Measurements from ENCODE around the gene PAPPA2.

Gene PAPPA2

DNA sequence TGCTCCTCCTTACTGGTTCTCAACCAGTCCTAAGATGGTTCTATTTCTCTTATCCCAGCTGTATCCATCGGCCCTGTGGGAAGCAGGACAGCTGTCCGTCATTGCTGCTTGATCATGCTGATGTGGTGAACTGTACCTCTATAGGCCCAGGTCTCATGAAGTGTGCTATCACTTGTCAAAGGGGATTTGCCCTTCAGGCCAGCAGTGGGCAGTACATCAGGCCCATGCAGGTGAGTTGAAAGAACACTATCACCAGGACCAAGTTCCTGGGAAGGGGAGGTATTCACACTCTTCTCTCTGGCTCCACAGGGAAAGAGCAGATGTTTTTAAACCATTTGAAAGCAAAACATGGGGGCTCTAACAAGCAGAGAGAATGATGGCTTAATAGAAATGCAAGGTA is 302.6 kb downstream of the PAPPA2 start:
- no peak for DNase-seq (ENCODE audit: low read depth, low spot score)

DNA sequence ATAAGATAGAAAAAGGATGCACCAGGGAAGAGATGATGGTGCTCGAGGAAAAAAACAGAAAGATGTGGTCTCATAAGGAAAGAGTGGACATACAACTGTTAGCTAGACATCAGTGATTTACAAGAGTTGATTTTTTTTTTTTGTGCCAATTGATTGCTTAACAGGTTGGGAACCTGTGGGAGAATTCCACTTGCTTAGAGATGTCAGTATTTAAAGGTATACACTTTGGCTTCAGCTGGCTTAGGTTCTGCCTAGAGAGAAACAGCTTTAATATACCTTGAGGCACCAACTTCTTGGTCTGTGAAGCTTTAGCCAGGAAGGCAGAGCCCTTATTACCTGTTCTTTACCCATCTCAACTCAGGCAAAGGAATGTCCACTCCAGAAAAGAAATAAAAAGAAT is 303.8 kb downstream of the PAPPA2 start:
- DNase-seq (ENCODE audit: low read depth, low spot score), result no peak

DNA sequence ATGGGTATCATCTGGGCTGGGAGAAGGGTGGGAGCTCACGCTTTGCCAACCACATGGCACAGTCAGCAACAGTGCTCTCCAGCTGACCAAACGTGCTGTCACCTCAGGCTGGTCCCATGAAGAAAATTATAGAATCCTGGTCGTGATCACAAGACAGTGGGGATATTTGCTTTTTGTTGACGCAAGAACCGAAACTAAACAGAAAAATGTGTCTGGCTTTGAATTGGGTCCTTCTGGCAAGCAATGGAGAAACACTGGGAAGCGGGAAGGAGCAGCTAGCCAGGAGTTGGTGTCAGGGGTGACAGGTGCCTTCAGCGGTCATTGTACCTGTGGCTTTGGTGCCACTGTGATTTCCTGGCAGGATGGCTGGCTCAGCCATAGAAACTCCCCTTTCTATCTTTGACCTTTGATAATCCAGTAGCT is 304.8 kb downstream of the PAPPA2 start:
- no peak for DNase-seq (ENCODE audit: low read depth, low spot score)

DNA sequence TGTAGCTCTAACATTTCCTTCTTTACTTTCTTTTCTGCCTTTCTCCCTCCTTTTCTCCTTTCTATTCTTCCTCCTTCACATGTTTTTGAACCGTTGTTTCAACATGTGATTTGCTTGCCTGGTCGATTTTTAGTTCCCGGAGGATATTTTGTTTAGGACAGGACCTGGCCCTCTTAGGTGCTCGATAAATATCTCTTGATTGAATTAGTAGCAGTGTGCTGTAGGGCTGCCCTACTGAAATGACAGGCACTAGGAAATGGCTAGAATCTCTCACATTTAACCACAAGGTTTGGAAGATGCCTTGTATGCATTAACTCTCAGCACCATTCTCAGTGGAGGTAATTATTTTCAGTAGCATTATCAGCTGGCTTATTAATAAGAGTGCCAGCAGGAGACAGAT is 305.6 kb downstream of the PAPPA2 start:
- DNase-seq (ENCODE audit: low read depth, low spot score), result no peak

DNA sequence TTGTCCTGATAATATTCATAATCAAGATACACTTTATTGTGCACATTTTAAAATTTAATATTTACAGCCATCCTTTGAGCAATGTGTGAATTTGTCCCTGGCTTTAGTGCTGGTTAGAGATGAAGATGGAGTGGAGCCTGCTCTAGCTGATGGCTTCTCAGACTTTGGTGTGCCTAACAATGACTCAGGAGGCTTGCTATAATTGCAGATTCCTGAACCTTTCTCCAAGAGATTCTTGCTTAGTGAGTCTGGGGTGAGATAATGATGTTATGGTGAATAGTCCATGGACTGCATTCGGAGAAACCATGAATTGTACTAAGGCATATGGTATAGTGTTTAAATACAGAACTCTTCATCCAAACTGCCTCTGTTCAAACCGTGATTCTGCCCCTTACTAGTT is 307.1 kb downstream of the PAPPA2 start:
- DNase-seq (ENCODE audit: low read depth, low spot score), result no peak

DNA sequence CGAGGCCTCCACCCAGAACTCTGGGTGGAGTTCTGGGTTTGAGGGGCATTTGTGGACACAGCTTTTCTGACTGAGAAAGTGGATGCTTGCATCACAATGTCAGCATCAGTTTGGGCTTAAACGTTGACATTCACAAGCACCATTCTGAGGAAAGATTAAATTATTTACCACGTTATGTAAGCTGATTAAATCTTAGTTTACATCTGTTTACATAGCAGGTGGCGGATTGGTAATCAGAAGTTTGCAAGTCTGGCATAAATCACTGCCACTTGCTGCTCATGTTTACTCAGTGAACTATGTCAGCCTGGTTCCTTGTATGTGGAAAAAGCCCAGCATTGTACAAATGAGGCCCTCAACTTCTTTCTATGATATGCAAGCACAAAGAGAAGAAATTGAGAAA is 310.1 kb downstream of the PAPPA2 start:
- no peak for DNase-seq (ENCODE audit: low read depth, low spot score)

DNA sequence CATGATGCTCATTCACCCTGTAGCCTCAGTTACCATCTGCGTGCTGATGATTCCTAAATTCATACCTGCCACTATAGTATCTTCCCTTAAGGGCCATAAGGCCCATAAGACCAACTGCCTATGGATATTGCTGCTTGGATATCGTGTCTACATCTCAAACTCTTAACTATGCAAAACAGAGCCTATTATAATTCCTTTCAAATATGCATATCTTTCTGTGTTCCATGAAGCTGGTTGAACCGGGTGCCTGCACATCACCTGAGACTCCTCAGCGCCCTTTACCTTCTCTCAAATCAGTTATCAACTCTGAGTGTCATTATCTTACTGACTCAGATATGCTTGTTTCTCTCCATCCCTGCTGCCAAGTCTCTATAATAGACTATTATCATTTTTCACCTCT is 311.2 kb downstream of the PAPPA2 start:
- no peak for DNase-seq (ENCODE audit: low read depth, low spot score)

DNA sequence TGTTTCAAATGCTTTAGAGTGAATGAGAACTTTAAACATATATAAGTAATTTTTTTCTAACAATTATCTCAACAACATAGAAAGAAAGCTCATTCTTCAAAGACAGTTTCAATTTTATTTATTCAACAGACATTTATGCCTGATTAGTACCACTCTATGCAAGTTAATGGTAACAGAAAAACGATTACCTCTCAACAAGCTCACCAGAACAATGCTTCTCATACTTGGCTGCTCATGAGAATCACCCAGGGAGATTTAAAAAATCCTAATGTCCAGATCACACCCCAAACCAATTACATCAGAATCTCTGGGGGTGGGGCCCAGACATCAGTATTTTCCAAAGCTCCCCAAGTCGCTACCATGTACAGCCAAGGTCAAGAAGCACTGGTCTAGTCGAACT is 312.4 kb downstream of the PAPPA2 start:
- no peak for DNase-seq (ENCODE audit: low read depth, low spot score)

DNA sequence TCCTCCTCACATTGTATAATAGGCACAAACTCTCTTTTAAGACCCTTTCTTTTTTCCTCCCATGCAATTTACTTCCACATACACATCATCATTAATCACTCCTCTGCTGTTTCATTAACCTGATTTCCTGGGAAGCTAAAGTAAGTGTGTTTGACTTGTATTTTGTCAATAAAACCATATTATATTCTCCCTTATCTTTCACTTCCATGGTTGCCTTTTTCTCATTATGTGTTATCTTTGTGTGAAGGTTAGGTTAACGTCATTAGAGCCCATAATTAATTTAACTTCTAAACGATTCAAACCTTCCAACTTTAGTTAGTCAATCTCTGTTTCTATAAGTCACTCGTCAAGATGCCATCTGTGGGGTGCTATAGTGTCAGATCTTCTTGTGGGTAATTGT is 313.0 kb downstream of the PAPPA2 start:
- DNase-seq (ENCODE audit: low read depth, low spot score), result no peak

DNA sequence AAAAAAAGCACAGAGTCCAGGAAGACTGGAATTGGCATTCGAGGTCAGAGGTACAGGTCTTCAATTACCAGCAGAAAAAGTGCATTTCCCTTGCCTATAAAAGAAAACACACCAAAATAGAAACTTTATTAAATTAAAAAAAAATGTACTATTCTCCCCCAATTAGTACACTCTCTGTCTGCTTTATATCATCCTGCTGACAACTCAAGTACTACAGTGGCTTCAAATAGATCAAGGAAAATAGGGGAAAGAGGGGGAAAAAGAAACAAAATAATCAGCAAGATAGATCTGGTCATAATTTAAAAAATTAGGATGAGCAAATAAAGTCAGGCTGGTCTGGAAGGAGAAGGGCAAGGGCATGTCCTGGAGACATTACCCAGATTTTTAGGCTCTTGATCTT is 315.1 kb downstream of the PAPPA2 start:
- no peak for DNase-seq (ENCODE audit: low read depth, low spot score)

DNA sequence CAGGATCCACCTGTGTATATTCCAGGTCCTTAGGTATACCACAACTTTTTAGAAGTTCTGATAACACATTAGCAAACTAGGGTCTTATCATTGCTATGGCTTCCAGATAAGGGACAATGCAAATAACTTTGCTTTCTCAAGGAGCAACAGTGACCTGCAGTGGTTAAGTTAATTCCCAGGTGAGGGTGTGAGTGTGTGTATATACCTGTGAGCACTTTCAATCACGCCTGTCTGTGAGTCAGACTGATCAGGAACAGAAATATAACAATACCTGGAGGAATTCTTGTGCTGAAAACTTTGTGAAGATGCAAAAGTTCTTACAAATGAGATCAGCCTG is 317.0 kb downstream of the PAPPA2 start:
- no peak for DNase-seq (ENCODE audit: low read depth, low spot score)

DNA sequence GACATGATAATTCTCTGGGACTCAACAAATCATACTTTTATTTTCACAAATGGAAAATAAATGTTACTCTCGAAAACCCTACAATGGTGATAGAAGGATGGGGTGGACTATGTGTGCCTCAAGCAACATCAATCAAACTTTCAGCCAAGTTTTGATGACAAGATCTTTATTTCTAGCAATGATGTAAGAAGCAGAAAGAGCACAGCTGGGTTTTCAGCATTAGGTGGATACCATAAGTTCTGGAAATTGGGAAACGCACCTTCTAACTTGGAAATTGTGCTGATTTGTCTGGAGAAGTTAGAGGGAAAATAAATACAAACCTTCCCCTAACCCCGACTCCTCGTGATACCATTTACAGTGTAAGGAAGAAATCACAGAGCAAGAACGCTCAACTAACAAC is 320.3 kb downstream of the PAPPA2 start:
- no peak for DNase-seq (ENCODE audit: low read depth, low spot score)

DNA sequence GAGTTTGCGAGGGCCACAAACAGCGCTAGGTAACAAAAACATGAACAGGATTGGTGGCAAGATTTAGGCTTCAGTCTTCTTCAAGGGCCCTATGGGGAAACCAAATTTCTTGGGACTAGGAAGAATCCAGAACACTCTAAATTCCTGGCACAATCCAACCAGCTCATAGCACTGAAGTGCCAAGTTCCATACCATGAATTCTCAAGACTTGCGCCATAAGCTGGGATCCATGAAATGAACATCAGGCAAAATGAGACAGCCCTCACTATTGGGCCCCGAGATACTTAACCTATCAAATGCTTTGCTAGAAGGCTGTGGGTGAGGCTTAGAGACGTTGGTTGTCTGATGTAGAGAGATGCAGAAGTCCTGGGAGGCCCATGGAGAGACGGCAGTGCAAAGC is 322.1 kb downstream of the PAPPA2 start:
- DNase-seq (ENCODE audit: low read depth, low spot score), result no peak

DNA sequence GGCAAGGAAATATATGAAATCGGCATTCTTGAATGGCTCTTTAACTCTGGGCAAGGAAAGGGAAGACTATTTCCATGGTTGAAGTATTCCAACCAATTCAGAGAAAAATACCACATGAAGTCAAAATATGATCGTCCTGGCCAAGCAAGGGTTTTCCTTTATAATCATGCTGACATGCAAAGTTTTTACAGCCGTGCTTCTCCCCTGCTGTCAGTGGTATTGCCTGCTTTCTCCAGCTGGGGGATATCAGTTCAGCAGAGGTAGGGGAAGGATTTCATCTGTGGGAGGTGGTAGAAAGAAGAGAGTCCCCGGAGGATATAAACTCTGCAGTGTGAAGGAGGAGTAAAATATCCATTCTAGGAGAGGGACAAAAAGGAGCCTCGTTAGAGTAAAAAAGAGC is 322.8 kb downstream of the PAPPA2 start:
- no peak for DNase-seq (ENCODE audit: low read depth, low spot score)

DNA sequence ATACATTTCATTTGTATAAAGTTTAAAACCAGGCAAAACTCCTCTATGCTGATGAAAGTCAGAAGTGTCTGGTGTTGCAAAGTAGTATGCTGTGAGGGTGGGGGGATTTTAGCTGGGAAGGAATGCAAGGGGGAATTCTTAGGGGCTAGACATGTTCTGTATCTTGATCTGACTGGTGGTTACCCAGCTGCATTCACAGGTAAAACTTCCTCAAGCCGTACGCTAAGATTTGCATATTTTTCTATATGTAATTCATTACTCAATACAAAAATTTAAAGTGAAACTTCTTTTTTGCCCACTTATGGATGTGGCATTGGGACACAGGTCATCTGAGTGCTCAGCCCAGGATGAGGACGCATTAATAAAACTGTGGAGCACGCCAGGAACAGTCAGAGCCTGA is 323.3 kb downstream of the PAPPA2 start:
- no peak for DNase-seq (ENCODE audit: low read depth, low spot score)

DNA sequence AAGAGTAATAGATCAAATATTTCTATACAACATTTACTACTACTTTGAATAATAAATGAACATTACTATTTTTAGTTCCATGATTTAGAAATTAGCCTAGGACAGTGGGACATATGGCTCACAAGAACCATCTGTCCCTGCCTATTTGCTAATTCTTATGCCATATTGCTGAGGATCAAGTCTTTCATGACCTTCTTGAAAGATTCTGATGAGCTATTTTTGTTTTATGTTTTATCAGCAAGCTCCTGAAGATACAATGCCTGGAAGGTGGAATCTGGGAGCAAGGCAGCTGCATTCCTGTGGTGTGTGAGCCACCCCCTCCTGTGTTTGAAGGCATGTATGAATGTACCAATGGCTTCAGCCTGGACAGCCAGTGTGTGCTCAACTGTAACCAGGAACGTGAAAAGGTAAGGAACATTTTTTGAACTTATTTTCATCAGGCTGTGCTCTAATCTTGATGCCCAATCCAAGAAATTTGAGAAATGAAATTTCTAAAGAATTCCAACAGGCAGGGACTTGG is 326.7 kb downstream of the PAPPA2 start:
- no peak for DNase-seq (ENCODE audit: low read depth, low spot score)

DNA sequence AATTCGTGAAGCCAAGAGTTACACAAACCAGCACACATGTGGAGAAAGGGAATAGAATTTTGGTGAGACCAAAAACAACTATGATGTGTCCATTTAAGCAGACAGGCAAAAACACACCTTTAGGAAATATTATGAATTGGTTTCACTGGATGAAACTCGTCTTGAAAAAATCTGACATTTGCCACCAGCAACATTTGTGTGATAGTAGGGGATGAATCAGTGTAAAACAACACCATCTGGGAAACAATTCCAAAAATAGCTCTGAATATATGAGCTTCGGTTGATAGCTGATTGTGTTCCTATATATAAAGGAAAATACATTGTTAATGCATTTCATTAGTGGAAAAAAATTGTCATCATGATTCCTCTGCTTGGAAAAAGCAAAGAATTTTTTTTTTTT is 327.8 kb downstream of the PAPPA2 start:
- no peak for DNase-seq (ENCODE audit: low read depth, low spot score)

DNA sequence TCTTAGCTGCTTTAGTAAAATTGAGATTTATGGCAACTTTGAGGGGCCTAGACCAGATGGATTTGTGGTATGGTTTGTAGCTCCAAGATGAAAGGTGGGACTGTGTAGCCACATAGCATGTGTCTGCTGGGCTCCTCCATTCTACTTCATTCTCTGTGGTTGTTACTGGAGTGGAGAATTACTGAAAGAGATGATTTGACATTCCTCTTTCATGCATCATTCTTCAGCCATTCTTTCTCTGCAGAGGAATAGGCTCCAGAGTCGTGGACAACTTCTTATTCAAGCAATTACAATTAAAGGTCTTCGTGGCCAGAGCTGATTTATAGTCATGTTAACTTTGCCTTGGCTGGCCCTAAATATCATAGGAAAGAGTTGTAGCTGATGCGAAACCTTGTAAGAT is 328.9 kb downstream of the PAPPA2 start:
- DNase-seq (ENCODE audit: low read depth, low spot score), result no peak

DNA sequence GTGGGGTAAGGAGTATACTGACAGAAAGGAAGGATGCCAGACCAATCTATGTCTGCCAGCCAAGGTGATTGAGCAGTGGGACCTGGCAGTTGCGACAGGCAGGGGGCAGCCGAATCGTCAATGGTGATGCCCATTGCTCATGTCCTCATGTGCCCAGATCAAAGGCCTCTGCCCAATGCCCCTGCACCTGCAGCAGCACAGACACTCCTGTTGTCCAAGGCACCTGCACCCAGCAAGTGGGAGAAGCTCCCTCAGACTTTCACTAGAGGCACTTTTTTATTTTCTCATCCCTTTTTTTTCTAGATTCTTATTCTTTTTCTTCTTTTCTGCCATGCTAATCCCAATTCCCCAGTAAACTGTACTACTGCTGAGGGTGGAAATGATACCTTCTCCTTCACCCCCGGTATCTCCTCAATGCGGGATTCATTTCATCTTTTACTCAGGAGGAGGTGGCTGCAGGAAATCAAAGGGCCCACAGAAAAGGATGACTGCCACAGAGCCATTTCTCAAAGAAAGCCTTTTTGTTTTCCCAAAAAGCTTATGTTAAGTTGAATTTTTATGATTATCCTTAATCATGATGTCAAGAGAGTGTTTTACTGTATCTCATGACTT is 332.0 kb downstream of the PAPPA2 start:
- DNase-seq (ENCODE audit: low read depth, low spot score), result no peak

DNA sequence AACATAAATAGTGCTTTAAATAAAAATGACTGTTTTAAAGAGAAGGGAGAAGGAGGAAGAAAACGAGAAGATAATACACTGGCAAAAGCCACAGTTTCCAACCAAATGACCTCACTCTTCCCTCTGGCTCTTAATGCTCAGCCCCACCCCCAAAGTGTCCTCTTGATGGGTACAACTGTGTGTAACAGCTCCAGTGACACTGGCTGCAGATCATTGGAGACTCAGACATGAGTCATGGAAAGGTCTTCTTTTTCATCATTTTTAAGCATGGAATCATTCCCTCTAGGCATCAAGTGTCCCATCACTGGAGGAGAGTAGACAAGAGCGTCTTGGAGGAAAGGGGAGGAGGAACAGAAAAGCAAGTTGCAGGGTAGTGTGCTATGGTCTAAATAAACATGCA is 333.0 kb downstream of the PAPPA2 start:
- no peak for DNase-seq (ENCODE audit: low read depth, low spot score)

DNA sequence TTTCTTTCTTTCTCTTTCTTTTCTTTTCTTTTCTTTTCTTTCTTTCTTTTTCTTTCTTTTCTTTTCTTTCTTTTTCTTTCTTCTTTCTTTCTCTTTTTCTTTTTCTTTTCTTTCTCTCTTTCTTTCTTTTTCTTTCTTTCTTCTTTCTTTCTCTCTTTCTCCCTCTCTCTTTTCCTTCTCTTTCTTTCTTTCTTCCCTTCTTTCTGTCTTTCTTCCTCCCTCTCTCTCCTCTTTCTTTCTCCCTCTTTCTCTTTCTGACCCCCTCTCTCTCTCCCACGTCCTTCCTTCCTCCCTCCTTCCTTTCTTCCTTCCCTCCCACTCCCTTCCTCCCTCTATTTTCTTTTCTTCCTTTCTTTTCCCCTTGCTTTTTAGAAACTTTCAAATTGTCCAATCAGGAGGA is 333.6 kb downstream of the PAPPA2 start:
- no peak for DNase-seq (ENCODE audit: low read depth, low spot score)

DNA sequence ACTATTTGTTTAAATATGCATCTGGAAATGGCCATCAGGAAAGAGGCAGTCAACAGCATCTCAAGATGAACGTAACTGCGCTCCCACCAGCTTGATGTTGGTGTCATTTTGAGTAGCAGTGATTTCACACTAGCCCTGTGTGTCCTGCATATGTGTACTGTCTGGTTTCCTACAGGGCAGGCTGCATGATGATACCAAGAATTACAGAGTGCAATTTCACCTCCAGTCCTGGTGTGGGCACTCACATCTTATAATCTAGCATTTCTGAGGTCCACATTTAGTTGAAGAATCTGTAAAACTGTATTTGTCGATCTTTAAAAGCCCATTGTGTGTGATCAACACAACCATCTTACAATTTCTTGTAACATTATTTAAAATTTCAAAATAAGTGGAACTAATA is 336.4 kb downstream of the PAPPA2 start:
- DNase-seq (ENCODE audit: low read depth, low spot score), result no peak

DNA sequence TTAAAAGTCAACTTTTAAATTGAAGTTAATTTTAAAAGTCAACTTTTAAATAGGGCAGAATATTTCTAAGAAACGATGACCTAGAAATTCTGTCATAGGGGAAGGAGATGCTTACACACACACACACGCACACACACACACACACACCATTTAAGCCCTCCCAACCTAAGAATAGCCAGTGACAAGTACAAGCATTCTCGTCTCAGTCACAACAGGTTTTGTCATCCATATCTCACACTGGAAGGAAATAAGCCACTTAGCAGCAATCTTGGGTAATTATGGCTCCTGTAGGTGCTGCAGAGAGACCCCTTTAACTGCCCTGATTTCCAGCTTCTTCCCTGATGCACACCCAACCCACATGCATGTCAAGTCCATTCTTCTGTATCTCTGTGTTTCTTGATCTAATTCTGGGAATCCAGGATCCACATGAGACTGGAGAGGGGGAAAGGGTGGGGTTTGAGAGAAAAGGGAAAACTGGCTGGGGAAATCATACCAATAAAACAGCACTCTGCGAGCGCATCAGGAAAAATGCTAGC is 338.1 kb downstream of the PAPPA2 start:
- no peak for DNase-seq (ENCODE audit: low read depth, low spot score)

DNA sequence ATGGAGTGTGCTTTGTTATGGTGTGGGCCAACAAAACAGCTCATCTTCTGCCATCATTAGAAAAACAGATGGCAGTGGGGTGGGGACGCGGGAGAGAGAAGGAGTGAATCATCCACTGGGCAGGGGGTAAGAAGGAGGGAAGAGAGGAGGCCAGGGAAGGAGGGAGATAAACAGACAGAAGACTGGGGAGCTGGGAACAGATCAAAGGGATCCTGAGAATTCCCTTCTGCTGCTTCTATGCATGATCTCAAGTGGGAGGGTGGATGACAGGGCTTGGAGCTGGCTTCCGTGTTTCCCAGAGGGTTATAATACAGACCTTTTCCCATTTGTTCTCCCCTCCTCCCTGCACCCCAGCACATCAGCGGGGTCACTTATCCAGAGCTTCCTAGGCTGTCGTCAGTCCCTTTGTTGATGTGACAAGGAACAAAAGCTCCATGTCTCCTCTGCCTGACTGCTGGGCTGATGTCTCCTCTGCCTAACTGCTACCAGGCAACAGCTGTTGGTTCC is 338.6 kb downstream of the PAPPA2 start:
- no peak for DNase-seq (ENCODE audit: low read depth, low spot score)

Data from activated CD4-positive, CD25-positive, alpha-beta regulatory T cell treated with anti-CD3 and anti-CD28 coated beads, Interleukin-2, amount 50 U/mL, for 16 hours (primary cell).